Caco-2 (cell line): ENCODE data around the gene HABP2. TPM values are rescaled to one million over a fixed set of nuclear protein-coding genes. Genes with fewer than 3 reads are reported as not detected.

Source experiments
- BruUV-seq: library from RNA; stranded (reverse); fragments of 400-500 nt; replicated peaks from 2 replicates; lab custom pipeline; 2021; lab: Mats Ljungman, UMichigan
- CTCF ChIA-PET: fragments of 300-600 bp; sonication (Branson Sonifier 250); formaldehyde crosslinking; loops from one replicate; lab custom pipeline; 2022; ENCODE audit warnings: antibody characterized with exemption; lab: Charles Lee
- POLR2A ChIA-PET: fragments of 300-600 bp; sonication (Branson Sonifier 250); formaldehyde crosslinking; loops from one replicate; lab custom pipeline; 2022; ENCODE audit warnings: antibody characterized with exemption; lab: Charles Lee
- DNase-seq, 2 experiments: peaks; one replicate each; pipeline versions ENCODE4 v3.0.0 to v3.0.0-alpha.2; 2020 to 2022
- H3K27me3 ChIP-seq: replicated peaks from 2 replicates; pipeline ENCODE4 v1.6.0; 2011; ENCODE audit warnings: low read length; ENCODE audit not compliant: control insufficient read depth, insufficient read depth
- H3K36me3 ChIP-seq: 2 replicates; pipeline ENCODE4 v1.5.1; 2011; ENCODE audit warnings: low read length; ENCODE audit not compliant: control insufficient read depth, insufficient read depth
- H3K4me1 ChIP-seq: fragments of 250-450 bp; sonication (Bioruptor Pico); 2 replicates; pipeline ENCODE4 v1.5.1; 2020; ENCODE audit warnings: mild to moderate bottlenecking
- H3K4me3 ChIP-seq: 2 replicates; pipeline ENCODE4 v1.5.1; 2011; ENCODE audit warnings: low read depth, mild to moderate bottlenecking, control low read depth, low read length
- H3K9me3 ChIP-seq: fragments of 250-450 bp; sonication (Bioruptor Pico); 2 replicates; pipeline ENCODE4 v1.5.1; 2020; ENCODE audit warnings: mild to moderate bottlenecking, moderate library complexity
- H3K27ac Mint-ChIP-seq: one replicate; pipeline ENCODE4 v1.8.0; 2022; ENCODE audit warnings: mixed read lengths; ENCODE audit not compliant: unreplicated experiment
- H3K27me3 Mint-ChIP-seq: one replicate; pipeline ENCODE4 v1.8.0; 2022; ENCODE audit warnings: mixed read lengths; ENCODE audit not compliant: insufficient read depth, unreplicated experiment
- H3K36me3 Mint-ChIP-seq: one replicate; pipeline ENCODE4 v1.8.0; 2022; ENCODE audit warnings: mild to moderate bottlenecking, mixed read lengths; ENCODE audit not compliant: insufficient read depth, unreplicated experiment
- H3K4me1 Mint-ChIP-seq: one replicate; pipeline ENCODE4 v1.8.0; 2022; ENCODE audit warnings: low read depth, mixed read lengths; ENCODE audit not compliant: unreplicated experiment
- H3K4me3 Mint-ChIP-seq: one replicate; pipeline ENCODE4 v1.8.0; 2022; ENCODE audit warnings: mild to moderate bottlenecking, moderate library complexity, mixed read lengths; ENCODE audit not compliant: unreplicated experiment
- H3K9me3 Mint-ChIP-seq: one replicate; pipeline ENCODE4 v1.8.0; 2022; ENCODE audit warnings: mixed read lengths; ENCODE audit not compliant: unreplicated experiment
- intact Hi-C: fragments of 100-400 bp; cut with micrococcal nuclease; formaldehyde crosslinking; loops from one replicate; pipeline ENCODE4 v1.10.0; 2022; ENCODE audit not compliant: unreplicated experiment
- total RNA-seq: library from RNA; stranded (reverse); gene quantifications from 2 replicates; pipeline ENCODE4 v1.2.3, GENCODE V29; 2022
- TF ChIP-seq, protein P1 (sequence below), 2 experiments: fragments of 200-600 bp in 1 of 2; IDR thresholded peaks; 1 replicate in 1 of 2; 2 replicates in 1 of 2; pipeline versions ENCODE4 v1.5.1 to v1.8.0; 2011 to 2022; ENCODE audit warnings: antibody characterized with exemption in 1 of 2, control low read depth in 1 of 2, inconsistent platforms in 1 of 2, low read depth in 1 of 2, low read length in 1 of 2, mild to moderate bottlenecking in 1 of 2, moderate library complexity in 1 of 2; ENCODE audit not compliant: insufficient read depth in 1 of 2, severe bottlenecking in 1 of 2, unreplicated experiment in 1 of 2

Gene HABP2
- total RNA-seq, 1 experiment from 2014 or later, result 21.0 TPM

DNA sequence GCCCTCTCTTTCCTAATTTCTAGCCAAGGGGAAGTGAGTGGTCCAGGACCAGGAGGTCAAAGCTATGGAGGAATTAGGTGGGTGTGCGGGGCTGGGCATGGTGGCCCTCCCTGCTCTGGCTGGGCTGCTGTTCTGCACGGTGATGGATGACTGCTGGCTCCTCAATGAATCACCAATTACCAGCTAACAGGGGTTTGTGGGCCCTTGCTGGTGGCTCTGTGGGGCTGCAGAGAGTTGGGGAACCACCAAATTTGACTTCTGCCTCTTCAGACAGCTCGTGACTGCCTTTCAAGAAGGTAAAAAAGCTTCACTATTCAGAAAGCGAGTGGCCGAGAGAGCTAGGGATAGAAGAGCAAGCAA is 35.0 kb upstream of the HABP2 start:
- TF ChIP-seq, protein P1, sequence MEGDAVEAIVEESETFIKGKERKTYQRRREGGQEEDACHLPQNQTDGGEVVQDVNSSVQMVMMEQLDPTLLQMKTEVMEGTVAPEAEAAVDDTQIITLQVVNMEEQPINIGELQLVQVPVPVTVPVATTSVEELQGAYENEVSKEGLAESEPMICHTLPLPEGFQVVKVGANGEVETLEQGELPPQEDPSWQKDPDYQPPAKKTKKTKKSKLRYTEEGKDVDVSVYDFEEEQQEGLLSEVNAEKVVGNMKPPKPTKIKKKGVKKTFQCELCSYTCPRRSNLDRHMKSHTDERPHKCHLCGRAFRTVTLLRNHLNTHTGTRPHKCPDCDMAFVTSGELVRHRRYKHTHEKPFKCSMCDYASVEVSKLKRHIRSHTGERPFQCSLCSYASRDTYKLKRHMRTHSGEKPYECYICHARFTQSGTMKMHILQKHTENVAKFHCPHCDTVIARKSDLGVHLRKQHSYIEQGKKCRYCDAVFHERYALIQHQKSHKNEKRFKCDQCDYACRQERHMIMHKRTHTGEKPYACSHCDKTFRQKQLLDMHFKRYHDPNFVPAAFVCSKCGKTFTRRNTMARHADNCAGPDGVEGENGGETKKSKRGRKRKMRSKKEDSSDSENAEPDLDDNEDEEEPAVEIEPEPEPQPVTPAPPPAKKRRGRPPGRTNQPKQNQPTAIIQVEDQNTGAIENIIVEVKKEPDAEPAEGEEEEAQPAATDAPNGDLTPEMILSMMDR (IDR thresholded peaks at IDR 0.05; ENCODE audit: insufficient read depth in 1 of 2, low read depth in 1 of 2, low read length in 1 of 2, severe bottlenecking in 1 of 2, unreplicated experiment in 1 of 2), result no peak
- Mint-ChIP-seq H3K27ac (no peak overlapping the region), H3K36me3 (no peaks in the 10 kb centered on the region), H3K4me3 (no peak overlapping the region), H3K27me3 (no peaks in the 10 kb centered on the region), H3K4me1 (no peaks in the 10 kb centered on the region), H3K9me3 (peaks cover 10% of the 10 kb centered on the region)
- Histone ChIP-seq H3K27me3 (no peaks in the 10 kb centered on the region), H3K36me3 (no peaks in the 10 kb centered on the region), H3K4me1 (no peaks in the 10 kb centered on the region), H3K4me3 (no peak overlapping the region), H3K9me3 (no peaks in the 10 kb centered on the region)
- CTCF ChIA-PET, result no interaction called here
- no TSS peak for BruUV-seq
- intact Hi-C loops, result no loop called here
- no peak for DNase-seq
- POLR2A ChIA-PET, result interaction anchor here (0.6 kb wide), 1 partner anchor 10 kb away, joined by 3 read pairs; no protein-coding TSS in a partner anchor

DNA sequence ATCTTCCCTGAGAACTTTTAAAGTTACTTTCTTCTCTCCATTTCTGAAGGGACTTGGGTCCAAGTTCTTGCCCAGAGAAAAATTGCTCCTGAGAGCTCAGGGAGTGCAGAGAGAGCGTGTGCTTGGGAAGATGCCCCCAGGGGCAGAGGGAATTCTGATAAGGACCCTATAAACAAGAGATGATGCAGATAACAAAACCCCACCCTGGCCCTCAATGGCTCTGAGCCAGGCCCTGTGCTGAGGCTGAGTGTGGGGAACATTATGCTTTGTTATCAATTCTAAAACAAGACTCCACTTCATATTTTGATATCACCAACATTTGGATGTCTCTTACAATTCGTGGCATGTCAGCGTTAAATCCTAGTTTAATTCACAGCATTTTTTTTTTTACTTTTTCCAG is 34.4 kb upstream of the HABP2 start:
- Histone ChIP-seq H3K9me3 (no peaks in the 10 kb centered on the region), H3K36me3 (no peaks in the 10 kb centered on the region), H3K27me3 (no peaks in the 10 kb centered on the region), H3K4me3 (no peak overlapping the region), H3K4me1 (no peaks in the 10 kb centered on the region)
- no peaks in the 10 kb centered on the region for H3K36me3 Mint-ChIP-seq
- no peak for DNase-seq
- no peak overlapping the region for H3K27ac Mint-ChIP-seq
- peaks cover 9% of the 10 kb centered on the region for H3K9me3 Mint-ChIP-seq
- no TSS peak for BruUV-seq
- TF ChIP-seq, protein P1 (IDR thresholded peaks at IDR 0.05; ENCODE audit: insufficient read depth in 1 of 2, low read depth in 1 of 2, low read length in 1 of 2, severe bottlenecking in 1 of 2, unreplicated experiment in 1 of 2), result no peak
- no peaks in the 10 kb centered on the region for H3K27me3 Mint-ChIP-seq
- intact Hi-C loops, result no loop called here
- ChIA-PET POLR2A (no interaction called here), CTCF (no interaction called here)
- no peak overlapping the region for H3K4me3 Mint-ChIP-seq
- no peaks in the 10 kb centered on the region for H3K4me1 Mint-ChIP-seq

DNA sequence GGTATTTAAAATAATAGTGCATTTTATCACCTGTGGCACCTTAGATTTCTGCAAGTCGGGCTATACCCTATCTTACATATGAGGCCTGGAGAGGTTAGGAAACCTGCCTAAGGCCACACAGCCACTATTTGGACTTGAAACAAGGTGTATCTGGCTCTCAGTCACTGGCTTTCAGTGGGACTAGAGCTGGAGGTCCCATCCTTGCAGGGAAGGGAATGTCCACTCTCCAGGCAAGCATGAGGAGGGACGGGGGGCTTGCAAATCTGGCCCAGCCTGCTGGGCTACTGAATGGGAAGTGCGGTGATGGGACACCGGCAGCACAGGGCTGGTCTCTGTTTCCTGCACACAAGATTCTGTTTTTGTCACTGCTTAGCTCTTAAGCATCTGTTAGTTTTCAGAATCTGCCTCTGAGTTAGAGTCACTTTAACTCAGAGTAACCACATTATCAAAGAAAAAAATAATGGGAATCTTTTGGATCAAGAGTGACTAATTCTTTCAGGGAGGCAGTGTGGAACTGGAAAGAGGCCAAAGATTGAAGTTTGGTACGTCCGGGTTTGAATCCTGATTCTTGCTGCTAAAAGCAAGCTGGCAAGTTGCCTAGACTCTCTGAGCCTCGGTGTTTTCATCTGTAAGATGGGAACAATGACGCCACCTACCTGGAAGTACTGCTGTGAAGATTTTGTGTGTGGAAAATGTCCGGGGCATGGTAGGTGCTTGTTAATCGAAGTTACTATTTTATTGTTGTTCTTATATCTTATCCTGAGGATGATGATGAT is 33.8 kb upstream of the HABP2 start:
- Mint-ChIP-seq H3K9me3 (peaks cover 3% of the 10 kb centered on the region), H3K27me3 (no peaks in the 10 kb centered on the region), H3K4me3 (no peak overlapping the region), H3K4me1 (no peaks in the 10 kb centered on the region), H3K27ac (no peak overlapping the region), H3K36me3 (no peaks in the 10 kb centered on the region)
- Histone ChIP-seq H3K4me1 (no peaks in the 10 kb centered on the region), H3K9me3 (no peaks in the 10 kb centered on the region), H3K4me3 (no peak overlapping the region), H3K36me3 (no peaks in the 10 kb centered on the region), H3K27me3 (no peaks in the 10 kb centered on the region)
- no peak for DNase-seq
- TF ChIP-seq, protein P1 (IDR thresholded peaks at IDR 0.05; ENCODE audit: insufficient read depth in 1 of 2, low read depth in 1 of 2, low read length in 1 of 2, severe bottlenecking in 1 of 2, unreplicated experiment in 1 of 2), result no peak
- ChIA-PET CTCF (no interaction called here), POLR2A (no interaction called here)
- no TSS peak for BruUV-seq
- intact Hi-C loops, result no loop called here
